Measurements from ENCODE around the gene SYT5. TPM values are rescaled to one million over a fixed set of nuclear protein-coding genes. Genes with fewer than 3 reads are reported as not detected.
A peak's percentile ranks its signal among the peaks of the same experiment; 100 is the strongest.

The SYT5 gene
- total and polyA plus RNA-seq, 2 of the 13 experiments (the other 11 are each of a cell fraction or from before 2014, with no cell fraction given) = not detected

- TF ChIP-seq ZKSCAN1 (IDR thresholded peaks at IDR 0.05; ENCODE audit: low read length) = 0 out of 2 replicates have a peak, but pooled peaks have one; percentile 26
- no peak for TF ChIP-seq ZBTB3 (CRISPR knock-in tag; IDR thresholded peaks at IDR 0.05; ENCODE audit: borderline replicate concordance, low read depth)
- TF ChIP-seq NR2F6 (IDR thresholded peaks at IDR 0.05) = no peak
- peak; percentile 26; the same call in 1 of the 2 replicates for TF ChIP-seq NR2F6 (CRISPR knock-in tag; IDR thresholded peaks at IDR 0.05)
- no peak for TF ChIP-seq ZMYM4 (CRISPR knock-in tag; IDR thresholded peaks at IDR 0.05)
- TF ChIP-seq DZIP1 (CRISPR knock-in tag; IDR thresholded peaks at IDR 0.05) = no peak
- no peak for TF ChIP-seq CERS6 (CRISPR knock-in tag; IDR thresholded peaks at IDR 0.05)
- no peak for TF ChIP-seq ZNF839 (CRISPR knock-in tag; IDR thresholded peaks at IDR 0.05; ENCODE audit: borderline replicate concordance)
- TF ChIP-seq TCF12 (IDR thresholded peaks at IDR 0.05) = no peak
- TF ChIP-seq TCF12 (CRISPR knock-in tag; IDR thresholded peaks at IDR 0.05) = no peak
- peak; percentile 39; the same call in 1 of the 2 replicates for TF ChIP-seq HOXA3 (CRISPR knock-in tag; IDR thresholded peaks at IDR 0.05)
- no peak for TF ChIP-seq MED8 (CRISPR knock-in tag; IDR thresholded peaks at IDR 0.05; ENCODE audit: insufficient replicate concordance)
- no peak for TF ChIP-seq GLI4 (CRISPR knock-in tag; IDR thresholded peaks at IDR 0.05; ENCODE audit: borderline replicate concordance)
- TF ChIP-seq SKI (IDR thresholded peaks at IDR 0.05; ENCODE audit: partially characterized antibody) = no peak
- TF ChIP-seq SPEN (CRISPR knock-in tag; IDR thresholded peaks at IDR 0.05; ENCODE audit: low read depth) = no peak
- TF ChIP-seq CBX5 (CRISPR knock-in tag; IDR thresholded peaks at IDR 0.05; ENCODE audit: borderline replicate concordance) = 0 out of 2 replicates have a peak, but pooled peaks have one; percentile 40
- no peak for TF ChIP-seq ZNF724P (CRISPR knock-in tag; IDR thresholded peaks at IDR 0.05; ENCODE audit: borderline replicate concordance)
- no peak for TF ChIP-seq HIVEP1 (CRISPR knock-in tag; IDR thresholded peaks at IDR 0.05)
- TF ChIP-seq MAX (IDR thresholded peaks at IDR 0.05) = no peak
- no peak for TF ChIP-seq KMT2A (CRISPR knock-in tag; IDR thresholded peaks at IDR 0.05)
- TF ChIP-seq ZFP41 (CRISPR knock-in tag; IDR thresholded peaks at IDR 0.05; ENCODE audit: borderline replicate concordance) = no peak
- TF ChIP-seq ZMAT3 (CRISPR knock-in tag; conservative IDR thresholded peaks at IDR 0.05) = no peak
- peak; percentile 91 for TF ChIP-seq CTCF (CRISPR knock-in tag; IDR thresholded peaks at IDR 0.05)
- TF ChIP-seq CCAR2 (optimal IDR thresholded peaks at IDR 0.05; ENCODE audit: low read depth, low read length) = no peak
- TF ChIP-seq, protein P1, sequence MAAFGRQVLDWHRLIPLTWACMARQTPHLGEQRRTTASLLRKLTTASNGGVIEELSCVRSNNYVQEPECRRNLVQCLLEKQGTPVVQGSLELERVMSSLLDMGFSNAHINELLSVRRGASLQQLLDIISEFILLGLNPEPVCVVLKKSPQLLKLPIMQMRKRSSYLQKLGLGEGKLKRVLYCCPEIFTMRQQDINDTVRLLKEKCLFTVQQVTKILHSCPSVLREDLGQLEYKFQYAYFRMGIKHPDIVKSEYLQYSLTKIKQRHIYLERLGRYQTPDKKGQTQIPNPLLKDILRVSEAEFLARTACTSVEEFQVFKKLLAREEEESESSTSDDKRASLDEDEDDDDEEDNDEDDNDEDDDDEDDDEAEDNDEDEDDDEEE (CRISPR knock-in tag; IDR thresholded peaks at IDR 0.05) = no peak
- TF ChIP-seq POLR2A (IDR thresholded peaks at IDR 0.05; ENCODE audit: insufficient read depth in 1 of 2, low read depth in 2 of 2, low read length in 2 of 2) = no peak
- no peak for TF ChIP-seq PPARG (CRISPR knock-in tag; conservative IDR thresholded peaks at IDR 0.05)
- no peak for TF ChIP-seq NFATC3 (CRISPR knock-in tag; IDR thresholded peaks at IDR 0.05)
Measured at GRCh38 chr19:55212447-55212846, 32.4 kb upstream of the SYT5 start (continued).
